ENCODE measurements around the gene UPF2. TPM values are rescaled to one million over a fixed set of nuclear protein-coding genes. Genes with fewer than 3 reads are reported as not detected.
A peak's percentile ranks its signal among the peaks of the same experiment; 100 is the strongest.

Gene UPF2
- polyA plus RNA-seq, 1 donor (not counting 4 experiments of a cell fraction or from before 2014, with no cell fraction given): 20.3 TPM

GRCh38 chr10:11886138-11886474 lies 156.5 kb downstream of the UPF2 start:
- Histone ChIP-seq H3K9me1 (ENCODE audit: control insufficient read depth, extremely low read depth, insufficient read depth, low read length) (no peaks in the 10 kb centered on the region), H3K4me1 (ENCODE audit: control insufficient read depth, extremely low read depth, insufficient read depth, low read length) (peaks cover 56% of the 10 kb centered on the region), H3K4me3 (ENCODE audit: control insufficient read depth in 2 of 3, extremely low read depth in 1 of 3, insufficient read depth in 2 of 3, low read depth in 1 of 3, low read length in 3 of 3) (no peak overlapping the region), H3K27ac (ENCODE audit: control insufficient read depth, insufficient read depth, low read length) (peak overlapping the region; percentile 6), H3K79me2 (ENCODE audit: control insufficient read depth, insufficient read depth, low read length) (no peaks in the 10 kb centered on the region), H3K9me3 (ENCODE audit: control insufficient read depth, low read depth, low read length) (no peaks in the 10 kb centered on the region), H3K9ac (ENCODE audit: control insufficient read depth, extremely low read depth, insufficient read depth, low read length) (no peak overlapping the region), H3K36me3 (ENCODE audit: control insufficient read depth in 2 of 2, extremely low read depth in 1 of 2, insufficient read depth in 2 of 2, low read length in 2 of 2) (no peaks in the 10 kb centered on the region), H4K20me1 (ENCODE audit: control insufficient read depth, extremely low read depth, insufficient read depth, low read length) (no peaks in the 10 kb centered on the region), H3K27me3 (ENCODE audit: control insufficient read depth, extremely low read depth, insufficient read depth, low read length) (no peaks in the 10 kb centered on the region), H2AFZ (ENCODE audit: control insufficient read depth, low read length) (no peak overlapping the region), H3K4me2 (ENCODE audit: control insufficient read depth, extremely low read depth, insufficient read depth, low read depth, low read length) (no peak overlapping the region)
- TF ChIP-seq EZH2 (IDR thresholded peaks at IDR 0.05; ENCODE audit: low read length) (no peak), CTCF (optimal IDR thresholded peaks at IDR 0.05 in 1 of 3, IDR thresholded peaks at IDR 0.05 in 1 of 3, conservative IDR thresholded peaks at IDR 0.05 in 1 of 3; ENCODE audit: extremely low read depth in 1 of 3, insufficient read depth in 2 of 3, low read length in 3 of 3) (no peak)
- DNase-seq (ENCODE audit: low read depth, low spot score) (no peak), FAIRE-seq (no peak)
- dilution Hi-C loops (cut with MboI; ENCODE audit: extremely low pct_ligation_motif_present, low sequenced_read_pairs): no loop called here

GRCh38 chr10:11885437-11886137 lies 157.0 kb downstream of the UPF2 start:
- H3K27ac ChIP-seq (ENCODE audit: control insufficient read depth, insufficient read depth, low read length): peak overlapping the region; percentile 6
- no peak for TF ChIP-seq CTCF (optimal IDR thresholded peaks at IDR 0.05 in 1 of 3, IDR thresholded peaks at IDR 0.05 in 1 of 3, conservative IDR thresholded peaks at IDR 0.05 in 1 of 3; ENCODE audit: extremely low read depth in 1 of 3, insufficient read depth in 2 of 3, low read length in 3 of 3)
- no peak for TF ChIP-seq EZH2 (IDR thresholded peaks at IDR 0.05; ENCODE audit: low read length)
- FAIRE-seq (no peak), DNase-seq (ENCODE audit: low read depth, low spot score) (no peak)
- H3K4me3 ChIP-seq (ENCODE audit: control insufficient read depth in 2 of 3, extremely low read depth in 1 of 3, insufficient read depth in 2 of 3, low read depth in 1 of 3, low read length in 3 of 3): no peak overlapping the region
- H3K4me2 ChIP-seq (ENCODE audit: control insufficient read depth, extremely low read depth, insufficient read depth, low read depth, low read length): no peak overlapping the region
- dilution Hi-C loops (cut with MboI; ENCODE audit: extremely low pct_ligation_motif_present, low sequenced_read_pairs): no loop called here
- H3K9ac ChIP-seq (ENCODE audit: control insufficient read depth, extremely low read depth, insufficient read depth, low read length): no peak overlapping the region
- H3K79me2 ChIP-seq (ENCODE audit: control insufficient read depth, insufficient read depth, low read length): no peaks in the 10 kb centered on the region
- no peaks in the 10 kb centered on the region for H3K9me1 ChIP-seq (ENCODE audit: control insufficient read depth, extremely low read depth, insufficient read depth, low read length)
- peaks cover 61% of the 10 kb centered on the region for H3K4me1 ChIP-seq (ENCODE audit: control insufficient read depth, extremely low read depth, insufficient read depth, low read length)
- H3K27me3 ChIP-seq (ENCODE audit: control insufficient read depth, extremely low read depth, insufficient read depth, low read length): no peaks in the 10 kb centered on the region
- H4K20me1 ChIP-seq (ENCODE audit: control insufficient read depth, extremely low read depth, insufficient read depth, low read length): no peaks in the 10 kb centered on the region
- H3K36me3 ChIP-seq (ENCODE audit: control insufficient read depth in 2 of 2, extremely low read depth in 1 of 2, insufficient read depth in 2 of 2, low read length in 2 of 2): no peaks in the 10 kb centered on the region
- H2AFZ ChIP-seq (ENCODE audit: control insufficient read depth, low read length): no peak overlapping the region
- no peaks in the 10 kb centered on the region for H3K9me3 ChIP-seq (ENCODE audit: control insufficient read depth, low read depth, low read length)
